Panc1 (cell line): Measurements from ENCODE around the gene PHF5A. TPM values are rescaled to one million over a fixed set of nuclear protein-coding genes. Genes with fewer than 3 reads are reported as not detected.

ENCODE experiments used
- ATAC-seq: fragments of 200-7000 bp; cut with Tn5 transposase; 2 replicates; pipeline ENCODE4 v1.9.1; 2020; ENCODE audit warnings: mild to moderate bottlenecking, moderate library complexity
- BruUV-seq: library from RNA; stranded (reverse); fragments of 400-500 nt; replicated peaks from 2 replicates; lab custom pipeline; 2021; lab: Mats Ljungman, UMichigan
- CTCF ChIA-PET: fragments of 300-600 bp; sonication (Branson Sonifier 250); formaldehyde crosslinking; loops from one replicate; lab custom pipeline; 2022; ENCODE audit warnings: antibody characterized with exemption; lab: Charles Lee
- POLR2A ChIA-PET: fragments of 300-600 bp; sonication (Branson Sonifier 250); formaldehyde crosslinking; loops from one replicate; lab custom pipeline; 2022; ENCODE audit warnings: antibody characterized with exemption; lab: Charles Lee
- DNase-seq: peaks from one replicate; pipeline ENCODE4 v3.0.0-alpha.2; 2010; ENCODE audit warnings: low read depth, low spot score
- H3K27ac ChIP-seq: 2 replicates; pipeline ENCODE4 v1.5.1; 2011; ENCODE audit warnings: mild to moderate bottlenecking, low read length, inconsistent platforms
- H3K27me3 ChIP-seq: fragments of 200-500 bp; sonication (Bioruptor generic); 2 replicates; pipeline ENCODE4 v1.6.0; 2014; ENCODE audit warnings: low read length, inconsistent platforms; ENCODE audit not compliant: control insufficient read depth, insufficient read depth
- H3K36me3 ChIP-seq: fragments of 200-500 bp; sonication (Bioruptor generic); 2 replicates; pipeline ENCODE4 v1.5.1; 2014; ENCODE audit warnings: inconsistent platforms, mild to moderate bottlenecking, low read length, moderate library complexity; ENCODE audit not compliant: control insufficient read depth, insufficient read depth
- H3K4me1 ChIP-seq: 2 replicates; pipeline ENCODE4 v1.5.1; 2011; ENCODE audit warnings: inconsistent platforms, mild to moderate bottlenecking, low read length, moderate library complexity; ENCODE audit not compliant: control insufficient read depth, insufficient read depth
- H3K4me3 ChIP-seq, 2 experiments: 2 replicates each; pipeline ENCODE4 v1.5.1; 2011 to 2012; ENCODE audit warnings: low read depth in 2 of 2, low read length in 2 of 2, mild to moderate bottlenecking in 2 of 2, inconsistent platforms in 1 of 2, moderate library complexity in 1 of 2
- H3K9me3 ChIP-seq: fragments of 200-500 bp; sonication (Bioruptor generic); 2 replicates; pipeline ENCODE4 v1.5.1; 2014; ENCODE audit warnings: low read depth, mild to moderate bottlenecking, inconsistent platforms, low read length, moderate library complexity; ENCODE audit not compliant: control insufficient read depth, insufficient read depth
- CTCF ChIP-seq: fragments of 450-650 bp; IDR thresholded peaks from 2 replicates; pipeline ENCODE4 v1.5.1; 2017; ENCODE audit warnings: mild to moderate bottlenecking
- POLR2AphosphoS5 ChIP-seq: IDR thresholded peaks from 2 replicates; pipeline ENCODE4 v1.6.1; 2012; ENCODE audit warnings: mild to moderate bottlenecking, low read depth, low read length, moderate library complexity
- REST ChIP-seq, 2 experiments: IDR thresholded peaks; 2 replicates each; pipeline ENCODE4 v1.6.1; 2011 to 2012; ENCODE audit warnings: low read depth in 2 of 2, control low read depth in 1 of 2, low read length in 1 of 2, mild to moderate bottlenecking in 1 of 2, moderate library complexity in 1 of 2; ENCODE audit not compliant: insufficient read depth in 1 of 2
- SIN3A ChIP-seq: IDR thresholded peaks from 2 replicates; pipeline ENCODE4 v1.6.1; 2012; ENCODE audit warnings: low read depth, mild to moderate bottlenecking, low read length, moderate library complexity, borderline replicate concordance; ENCODE audit not compliant: insufficient read depth
- TCF7L2 ChIP-seq: IDR thresholded peaks from 2 replicates; pipeline ENCODE4 v1.6.1; 2011; ENCODE audit warnings: mild to moderate bottlenecking, low read depth, low read length, inconsistent platforms
- in situ Hi-C: cut with HindIII; loops from 2 replicates; pipeline ENCODE4 v1.10.0; 2016; ENCODE audit warnings: low sequenced_read_pairs, low pct_unique_long_range_greater_than_20kb
- intact Hi-C: fragments of 100-400 bp; cut with micrococcal nuclease; formaldehyde crosslinking; loops from one replicate; pipeline ENCODE4 v1.10.0; 2022; ENCODE audit not compliant: unreplicated experiment
- total RNA-seq: library from RNA; stranded (reverse); gene quantifications from one replicate; pipeline ENCODE4 v1.2.1, GENCODE V29; 2021; ENCODE audit not compliant: unreplicated experiment

The PHF5A gene
- total RNA-seq, 1 experiment from 2014 or later = 34.9 TPM

GRCh38 chr22:41507330-41508063, 39.0 kb upstream of the PHF5A start:
- BruUV-seq = no TSS peak
- Histone ChIP-seq H3K4me3 (no peak overlapping the region), H3K27ac (no peak overlapping the region), H3K4me1 (no peaks in the 10 kb centered on the region), H3K27me3 (no peaks in the 10 kb centered on the region), H3K36me3 (no peaks in the 10 kb centered on the region; the same call in 1 of the 2 replicates), H3K9me3 (no peaks in the 10 kb centered on the region)
- ChIA-PET POLR2A (no interaction called here), CTCF (interaction anchor here (0.7 kb wide), 1 partner anchor 119 kb away, joined by 3 read pairs; no protein-coding TSS in a partner anchor)
- in situ Hi-C loops = no loop called here
- intact Hi-C loops = no loop called here
- ATAC-seq (no peak), DNase-seq (no peak)
- TF ChIP-seq TCF7L2 (no peak), POLR2AphosphoS5 (no peak), CTCF (no peak), REST (IDR thresholded peaks at IDR 0.05; ENCODE audit: insufficient read depth in 1 of 2, low read depth in 2 of 2, low read length in 1 of 2) (no peak), SIN3A (no peak)

- ChIA-PET POLR2A (no interaction called here), CTCF (no interaction called here)
- DNase-seq (no peak), ATAC-seq (no peak)
- Histone ChIP-seq H3K4me3 (no peak overlapping the region), H3K36me3 (no peaks in the 10 kb centered on the region), H3K27me3 (no peaks in the 10 kb centered on the region), H3K4me1 (no peaks in the 10 kb centered on the region), H3K27ac (no peak overlapping the region), H3K9me3 (no peaks in the 10 kb centered on the region)
- BruUV-seq = no TSS peak
- in situ Hi-C loops (no loop called here), intact Hi-C loops (no loop called here)
- TF ChIP-seq REST (IDR thresholded peaks at IDR 0.05; ENCODE audit: insufficient read depth in 1 of 2, low read depth in 2 of 2, low read length in 1 of 2) (no peak), CTCF (no peak), TCF7L2 (no peak), SIN3A (no peak), POLR2AphosphoS5 (no peak)
Observed at GRCh38 chr22:41505511-41506220, 37.2 kb upstream of the PHF5A start.
